ENCODE results near the gene EDARADD. TPM values are rescaled to one million over a fixed set of nuclear protein-coding genes. Genes with fewer than 3 reads are reported as not detected.

EDARADD gene
- total RNA-seq, 3 donors from 2014 or later: 0.32 to 27.1 (median 20.3) TPM

GRCh38 chr1:236524142-236524894 lies 130.2 kb downstream of the EDARADD start:
- Histone ChIP-seq H3K4me1 (no peaks in the 10 kb centered on the region), H3K27me3 (no peaks in the 10 kb centered on the region), H3K36me3 (no peaks in the 10 kb centered on the region), H3K27ac (peak overlapping the region; percentile 89 to 97), H3K4me3 (peak overlapping the region; percentile 90 to 95 (median 94)), H3K9me3 (no peaks in the 10 kb centered on the region)
- intact Hi-C loops (cut with DNase I; ENCODE audit: low total_unique reads): no loop called here
- TF ChIP-seq POLR2A (IDR thresholded peaks at IDR 0.05) (no peak), CTCF (IDR thresholded peaks at IDR 0.05) (no peak), POLR2AphosphoS5 (IDR thresholded peaks at IDR 0.05) (peak in 2 of 3 donors; percentile 32 to 35)
- DNase-seq (ENCODE audit: low spot score in 2 of 2): peak in 1 of 2 donors; percentile 26

- H3K4me3 ChIP-seq: peak overlapping the region; percentile 90 to 95 (median 94)
- no peaks in the 10 kb centered on the region for H3K9me3 ChIP-seq
- TF ChIP-seq POLR2A (IDR thresholded peaks at IDR 0.05) (no peak), CTCF (IDR thresholded peaks at IDR 0.05) (no peak), POLR2AphosphoS5 (IDR thresholded peaks at IDR 0.05) (no peak)
- intact Hi-C loops (cut with DNase I; ENCODE audit: low total_unique reads): no loop called here
- H3K27me3 ChIP-seq: no peaks in the 10 kb centered on the region
- no peaks in the 10 kb centered on the region for H3K4me1 ChIP-seq
- no peak for DNase-seq (ENCODE audit: low spot score in 2 of 2)
- H3K27ac ChIP-seq: peak overlapping the region; percentile 89 to 97
- no peaks in the 10 kb centered on the region for H3K36me3 ChIP-seq
These were observed 130.8 kb downstream of the EDARADD start for GRCh38 chr1:236524895-236525184.

- Histone ChIP-seq H3K36me3 (no peaks in the 10 kb centered on the region), H3K4me1 (no peaks in the 10 kb centered on the region), H3K27ac (no peak overlapping the region), H3K27me3 (no peaks in the 10 kb centered on the region), H3K4me3 (no peak overlapping the region), H3K9me3 (no peaks in the 10 kb centered on the region)
- no peak for DNase-seq (ENCODE audit: low spot score in 2 of 2)
- intact Hi-C loops (cut with DNase I; ENCODE audit: low total_unique reads): no loop called here
- TF ChIP-seq POLR2AphosphoS5 (IDR thresholded peaks at IDR 0.05): no peak
- TF ChIP-seq CTCF (IDR thresholded peaks at IDR 0.05): no peak
These were observed 132.0 kb downstream of the EDARADD start for GRCh38 chr1:236526079-236526478.

- no peak for DNase-seq (ENCODE audit: low spot score in 2 of 2)
- no peaks in the 10 kb centered on the region for H3K27me3 ChIP-seq
- H3K4me3 ChIP-seq: no peak overlapping the region
- no peaks in the 10 kb centered on the region for H3K36me3 ChIP-seq
- no peak overlapping the region for H3K27ac ChIP-seq
- intact Hi-C loops (cut with DNase I; ENCODE audit: low total_unique reads): no loop called here
- TF ChIP-seq POLR2A (IDR thresholded peaks at IDR 0.05) (no peak), POLR2AphosphoS5 (IDR thresholded peaks at IDR 0.05) (no peak), CTCF (IDR thresholded peaks at IDR 0.05) (no peak)
- H3K9me3 ChIP-seq: no peaks in the 10 kb centered on the region
- no peaks in the 10 kb centered on the region for H3K4me1 ChIP-seq
These were observed 136.2 kb downstream of the EDARADD start for GRCh38 chr1:236530286-236530685.

GRCh38 chr1:236530959-236531358 lies 136.9 kb downstream of the EDARADD start:
- DNase-seq (ENCODE audit: low spot score in 2 of 2): no peak
- Histone ChIP-seq H3K36me3 (no peaks in the 10 kb centered on the region), H3K4me1 (no peaks in the 10 kb centered on the region)

More at GRCh38 chr1:236530959-236531358, 136.9 kb downstream of the EDARADD start:
- Histone ChIP-seq H3K27me3 (no peaks in the 10 kb centered on the region), H3K9me3 (no peaks in the 10 kb centered on the region), H3K4me3 (no peak overlapping the region), H3K27ac (no peak overlapping the region)
- intact Hi-C loops (cut with DNase I; ENCODE audit: low total_unique reads): no loop called here
- TF ChIP-seq POLR2AphosphoS5 (IDR thresholded peaks at IDR 0.05): no peak
- no peak for TF ChIP-seq CTCF (IDR thresholded peaks at IDR 0.05)
- no peak for TF ChIP-seq POLR2A (IDR thresholded peaks at IDR 0.05)
